SK-N-SH (cell line): ENCODE results near the gene GPC5. TPM values are rescaled to one million over a fixed set of nuclear protein-coding genes. Genes with fewer than 3 reads are reported as not detected.

Experiments
- CTCF ChIA-PET: fragments of 300-600, 350-600 bp; formaldehyde crosslinking; extraction: SDS; loops from one replicate; lab custom pipeline; 2021; lab: Yijun Ruan, JAX
- POLR2A ChIA-PET: fragments of 350-600 bp; sonication (Branson Sonifier 250); formaldehyde crosslinking; extraction: SDS; loops from one replicate; lab custom pipeline; 2020; ENCODE audit warnings: antibody characterized with exemption, inconsistent platforms; lab: Yijun Ruan, JAX
- DNase-seq: peaks from one replicate; pipeline ENCODE4 v3.0.0; 2012
- H2AFZ ChIP-seq: fragments of 200-600 bp; sonication (generic); 2 replicates; pipeline ENCODE4 v1.8.1; 2016; ENCODE audit warnings: antibody characterized with exemption, mild to moderate bottlenecking, low read depth
- H3F3A ChIP-seq: fragments of 200-600 bp; sonication (generic); replicated peaks from 2 replicates; pipeline ENCODE3; 2016; ENCODE audit warnings: antibody characterized with exemption, mild to moderate bottlenecking; ENCODE audit not compliant: insufficient read depth
- H3K27ac ChIP-seq, 2 experiments: fragments of 200-500 bp in 1 of 2; fragments of 200-600 bp in 1 of 2; sonication (Bioruptor generic) in 1 of 2; sonication (generic), shearing (Covaris generic) in 1 of 2; 2 replicates each; pipeline versions ENCODE4 v1.5.1 to v1.6.1; 2014 to 2016; ENCODE audit warnings: low read depth in 2 of 2, inconsistent platforms in 1 of 2, low read length in 1 of 2, mild to moderate bottlenecking in 1 of 2, mixed read lengths in 1 of 2
- H3K27me3 ChIP-seq: fragments of 200-600 bp; sonication (generic), shearing (Covaris generic); 2 replicates; pipeline ENCODE4 v1.6.1; 2016; ENCODE audit warnings: mixed run types; ENCODE audit not compliant: insufficient read depth
- H3K36me3 ChIP-seq, 2 experiments: fragments of 200-500 bp in 1 of 2; fragments of 200-600 bp in 1 of 2; sonication (Bioruptor generic) in 1 of 2; sonication (generic) in 1 of 2; replicated peaks in 1 of 2; 2 replicates each; pipeline versions ENCODE3 to v1.5.1; 2014 to 2016; ENCODE audit warnings: low read length in 1 of 2, mild to moderate bottlenecking in 1 of 2; ENCODE audit not compliant: insufficient read depth in 2 of 2, control insufficient read depth in 1 of 2
- H3K4me1 ChIP-seq, 2 experiments: fragments of 200-500 bp in 1 of 2; fragments of 200-600 bp in 1 of 2; sonication (Bioruptor generic) in 1 of 2; sonication (generic), shearing (Covaris generic) in 1 of 2; 2 replicates each; pipeline versions ENCODE4 v1.5.1 to v1.6.1; 2014 to 2016; ENCODE audit warnings: low read depth in 1 of 2, low read length in 1 of 2, mixed run types in 1 of 2; ENCODE audit not compliant: insufficient read depth in 2 of 2, control insufficient read depth in 1 of 2
- H3K4me2 ChIP-seq: fragments of 200-600 bp; sonication (generic), shearing (Covaris generic); 2 replicates; pipeline ENCODE4 v1.6.1; 2017; ENCODE audit warnings: mixed run types
- H3K4me3 ChIP-seq, 2 experiments: fragments of 200-500 bp in 1 of 2; fragments of 200-600 bp in 1 of 2; sonication (Bioruptor generic) in 1 of 2; sonication (generic), shearing (Covaris generic) in 1 of 2; 2 replicates each; pipeline versions ENCODE4 v1.5.1 to v1.8.1; 2014 to 2016; ENCODE audit warnings: low read depth in 2 of 2, inconsistent platforms in 1 of 2, low read length in 1 of 2, mild to moderate bottlenecking in 1 of 2, mixed read lengths in 1 of 2, moderate library complexity in 1 of 2
- H3K79me2 ChIP-seq: fragments of 200-600 bp; sonication (generic); 2 replicates; pipeline ENCODE4 v1.8.1; 2017; ENCODE audit warnings: mild to moderate bottlenecking; ENCODE audit not compliant: insufficient read depth
- H3K9ac ChIP-seq: fragments of 200-600 bp; sonication (generic); 2 replicates; pipeline ENCODE4 v1.6.1; 2017; ENCODE audit warnings: mixed run types
- H3K9me2 ChIP-seq: fragments of 200-600 bp; sonication (generic); 2 replicates; pipeline ENCODE4 v1.6.1; 2017; ENCODE audit warnings: mixed run types
- H3K9me3 ChIP-seq: fragments of 200-600 bp; sonication (generic); 2 replicates; pipeline ENCODE4 v1.6.1; 2017; ENCODE audit warnings: mixed run types, mild to moderate bottlenecking, moderate library complexity
- H4K20me1 ChIP-seq: fragments of 200-600 bp; sonication (generic); 2 replicates; pipeline ENCODE4 v1.6.1; 2017; ENCODE audit warnings: mild to moderate bottlenecking, mixed run types; ENCODE audit not compliant: insufficient read depth
- CHD2 ChIP-seq: fragments of 150-350 bp; IDR thresholded peaks from 2 replicates; pipeline ENCODE4 v1.6.1; 2018; ENCODE audit warnings: low read length; ENCODE audit not compliant: partially characterized antibody
- EZH2phosphoT487 ChIP-seq: fragments of 200-600 bp; sonication (generic); IDR thresholded peaks from 2 replicates; pipeline ENCODE4 v1.6.1; 2017; ENCODE audit warnings: low read depth, mixed run types, mild to moderate bottlenecking, antibody characterized with exemption, moderate library complexity, borderline replicate concordance
- FOXJ3 ChIP-seq: sonication (generic); formaldehyde crosslinking; IDR thresholded peaks from 2 replicates; pipeline ENCODE4 v1.5.1; 2020; ENCODE audit warnings: mild to moderate bottlenecking, missing genetic modification reagents
- FOXM1 ChIP-seq: IDR thresholded peaks from 2 replicates; pipeline ENCODE4 v1.4.0; 2012; ENCODE audit warnings: low read depth, mild to moderate bottlenecking
- GABPA ChIP-seq: IDR thresholded peaks from 2 replicates; pipeline ENCODE4 v1.4.0; 2012; ENCODE audit warnings: low read depth, mild to moderate bottlenecking
- JUND ChIP-seq: IDR thresholded peaks from 2 replicates; pipeline ENCODE4 v1.4.0; 2012
- MXI1 ChIP-seq: IDR thresholded peaks from 2 replicates; pipeline ENCODE4 v1.6.1; 2012; ENCODE audit warnings: mild to moderate bottlenecking, low read depth, low read length, improper control_type of control experiment
- NFIC ChIP-seq: IDR thresholded peaks from 2 replicates; pipeline ENCODE4 v1.4.0; 2012; ENCODE audit warnings: borderline replicate concordance
- NRF1 ChIP-seq: IDR thresholded peaks from 2 replicates; pipeline ENCODE4 v1.6.1; 2012; ENCODE audit warnings: low read depth, mild to moderate bottlenecking, low read length
- RAD21 ChIP-seq: IDR thresholded peaks from 2 replicates; pipeline ENCODE4 v1.6.1; 2012; ENCODE audit warnings: mild to moderate bottlenecking, low read length
- RXRA ChIP-seq: IDR thresholded peaks from 2 replicates; pipeline ENCODE4 v1.4.0; 2012; ENCODE audit warnings: low read depth, mild to moderate bottlenecking, borderline replicate concordance
- SIN3A ChIP-seq: IDR thresholded peaks from 2 replicates; pipeline ENCODE4 v1.6.1; 2012; ENCODE audit warnings: low read depth, mild to moderate bottlenecking, low read length, moderate library complexity, borderline replicate concordance
- TAF1 ChIP-seq: IDR thresholded peaks from 2 replicates; pipeline ENCODE4 v1.6.1; 2012; ENCODE audit warnings: low read depth, mild to moderate bottlenecking, low read length, moderate library complexity, borderline replicate concordance
- YY1 ChIP-seq: IDR thresholded peaks from 2 replicates; pipeline ENCODE4 v1.4.0; 2012; ENCODE audit warnings: low read depth, mild to moderate bottlenecking
- WGBS: methylation state at CpG from one replicate; pipeline ENCODE4 v1.1.6; 2017; ENCODE audit warnings: low lambda C conversion rate; 5-methylcytosine and 5-hydroxymethylcytosine counted together
- polyA plus RNA-seq, 3 experiments: library from polyadenylated mRNA; depleted of rRNA; stranded (reverse); fragments of >200 nt; gene quantifications; 2 replicates each; pipeline ENCODE4 v1.2.3, GENCODE V29; 2012
- TF ChIP-seq, protein P1 (sequence below): fragments of 200-600 bp; sonication (generic); IDR thresholded peaks from 2 replicates; pipeline ENCODE4 v1.6.1; 2017; ENCODE audit warnings: antibody characterized with exemption, mild to moderate bottlenecking, moderate library complexity
- TF ChIP-seq, protein P2 (sequence below): IDR thresholded peaks from 2 replicates; pipeline ENCODE4; 2012
- TF ChIP-seq, protein P3 (sequence below): IDR thresholded peaks from 2 replicates; pipeline ENCODE4 v1.6.1; 2012; ENCODE audit warnings: mild to moderate bottlenecking, low read depth, low read length, moderate library complexity
- TF ChIP-seq, protein P4 (sequence below): IDR thresholded peaks from 2 replicates; pipeline ENCODE4 v1.4.0; 2012; ENCODE audit warnings: low read depth, borderline replicate concordance
- TF ChIP-seq, protein P5 (sequence below): IDR thresholded peaks from 2 replicates; pipeline ENCODE4 v1.4.0; 2012; ENCODE audit warnings: low read depth
- TF ChIP-seq, protein P6 (sequence below): fragments of 150-350 bp; IDR thresholded peaks from 2 replicates; pipeline ENCODE4 v1.6.1; 2016; ENCODE audit warnings: mild to moderate bottlenecking, low read depth, low read length

GPC5 gene
- polyA plus RNA-seq, 1 of the 3 experiments (the other 2 are of a cell fraction), result 0.03 TPM

DNA sequence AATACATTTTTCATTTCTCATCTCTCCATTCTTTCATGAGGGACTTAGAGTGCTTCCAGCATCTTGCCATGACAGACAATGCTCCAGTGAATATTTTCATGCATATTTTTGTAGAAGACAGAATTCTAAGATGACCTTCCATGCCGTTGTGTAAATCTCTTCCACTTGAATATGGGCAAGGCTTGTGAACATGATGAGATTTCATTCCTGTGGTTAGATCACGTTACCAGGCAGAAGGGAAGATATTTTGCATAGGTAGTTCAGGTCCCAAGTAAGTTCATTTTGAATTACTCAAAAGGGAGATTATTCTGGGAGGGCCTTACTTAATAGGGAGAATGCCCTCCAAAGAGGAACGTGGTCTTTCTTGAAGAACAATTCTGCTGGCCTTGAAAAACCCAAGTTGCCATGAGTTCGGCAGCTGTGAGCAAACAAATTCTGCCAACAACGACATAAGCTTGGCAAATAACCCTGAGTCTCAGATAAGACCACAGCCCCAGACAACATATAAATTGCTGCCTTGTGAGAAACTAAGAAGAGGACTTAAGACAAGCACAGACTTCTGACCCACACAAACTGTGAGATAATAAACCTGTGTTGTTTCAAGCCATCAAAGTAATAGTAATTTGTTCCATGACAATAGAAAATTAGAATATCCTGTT, 1427.6 kb downstream of the GPC5 start:
- CTCF ChIA-PET, result no interaction called here
- POLR2A ChIA-PET, result no interaction called here
- Histone ChIP-seq H2AFZ (no peak overlapping the region), H3K9me3 (no peaks in the 10 kb centered on the region), H3K27me3 (no peaks in the 10 kb centered on the region), H3K36me3 (no peaks in the 10 kb centered on the region), H3K9me2 (no peaks in the 10 kb centered on the region), H4K20me1 (no peaks in the 10 kb centered on the region), H3K9ac (no peak overlapping the region), H3K79me2 (no peaks in the 10 kb centered on the region), H3K4me1 (peaks cover 0 to 3% of the 10 kb centered on the region in 2 experiments; a peak in 1 of 4 replicates), H3K27ac (no peak overlapping the region), H3F3A (no peaks in the 10 kb centered on the region), H3K4me2 (no peak overlapping the region), H3K4me3 (no peak overlapping the region)
- WGBS, result 46% methylated on average over 5 of the region's 5 CpGs
- TF ChIP-seq GABPA, result no peak
- TF ChIP-seq RXRA, result no peak
- TF ChIP-seq, protein P1, sequence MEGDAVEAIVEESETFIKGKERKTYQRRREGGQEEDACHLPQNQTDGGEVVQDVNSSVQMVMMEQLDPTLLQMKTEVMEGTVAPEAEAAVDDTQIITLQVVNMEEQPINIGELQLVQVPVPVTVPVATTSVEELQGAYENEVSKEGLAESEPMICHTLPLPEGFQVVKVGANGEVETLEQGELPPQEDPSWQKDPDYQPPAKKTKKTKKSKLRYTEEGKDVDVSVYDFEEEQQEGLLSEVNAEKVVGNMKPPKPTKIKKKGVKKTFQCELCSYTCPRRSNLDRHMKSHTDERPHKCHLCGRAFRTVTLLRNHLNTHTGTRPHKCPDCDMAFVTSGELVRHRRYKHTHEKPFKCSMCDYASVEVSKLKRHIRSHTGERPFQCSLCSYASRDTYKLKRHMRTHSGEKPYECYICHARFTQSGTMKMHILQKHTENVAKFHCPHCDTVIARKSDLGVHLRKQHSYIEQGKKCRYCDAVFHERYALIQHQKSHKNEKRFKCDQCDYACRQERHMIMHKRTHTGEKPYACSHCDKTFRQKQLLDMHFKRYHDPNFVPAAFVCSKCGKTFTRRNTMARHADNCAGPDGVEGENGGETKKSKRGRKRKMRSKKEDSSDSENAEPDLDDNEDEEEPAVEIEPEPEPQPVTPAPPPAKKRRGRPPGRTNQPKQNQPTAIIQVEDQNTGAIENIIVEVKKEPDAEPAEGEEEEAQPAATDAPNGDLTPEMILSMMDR, result no peak
- no peak for TF ChIP-seq FOXM1
- no peak for TF ChIP-seq NFIC
- TF ChIP-seq MXI1, result no peak
- TF ChIP-seq YY1, result no peak
- TF ChIP-seq, protein P2, sequence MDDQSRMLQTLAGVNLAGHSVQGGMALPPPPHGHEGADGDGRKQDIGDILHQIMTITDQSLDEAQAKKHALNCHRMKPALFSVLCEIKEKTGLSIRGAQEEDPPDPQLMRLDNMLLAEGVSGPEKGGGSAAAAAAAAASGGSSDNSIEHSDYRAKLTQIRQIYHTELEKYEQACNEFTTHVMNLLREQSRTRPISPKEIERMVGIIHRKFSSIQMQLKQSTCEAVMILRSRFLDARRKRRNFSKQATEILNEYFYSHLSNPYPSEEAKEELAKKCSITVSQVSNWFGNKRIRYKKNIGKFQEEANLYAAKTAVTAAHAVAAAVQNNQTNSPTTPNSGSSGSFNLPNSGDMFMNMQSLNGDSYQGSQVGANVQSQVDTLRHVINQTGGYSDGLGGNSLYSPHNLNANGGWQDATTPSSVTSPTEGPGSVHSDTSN, result no peak
- TF ChIP-seq NRF1, result no peak
- TF ChIP-seq FOXJ3, result no peak
- TF ChIP-seq, protein P3, sequence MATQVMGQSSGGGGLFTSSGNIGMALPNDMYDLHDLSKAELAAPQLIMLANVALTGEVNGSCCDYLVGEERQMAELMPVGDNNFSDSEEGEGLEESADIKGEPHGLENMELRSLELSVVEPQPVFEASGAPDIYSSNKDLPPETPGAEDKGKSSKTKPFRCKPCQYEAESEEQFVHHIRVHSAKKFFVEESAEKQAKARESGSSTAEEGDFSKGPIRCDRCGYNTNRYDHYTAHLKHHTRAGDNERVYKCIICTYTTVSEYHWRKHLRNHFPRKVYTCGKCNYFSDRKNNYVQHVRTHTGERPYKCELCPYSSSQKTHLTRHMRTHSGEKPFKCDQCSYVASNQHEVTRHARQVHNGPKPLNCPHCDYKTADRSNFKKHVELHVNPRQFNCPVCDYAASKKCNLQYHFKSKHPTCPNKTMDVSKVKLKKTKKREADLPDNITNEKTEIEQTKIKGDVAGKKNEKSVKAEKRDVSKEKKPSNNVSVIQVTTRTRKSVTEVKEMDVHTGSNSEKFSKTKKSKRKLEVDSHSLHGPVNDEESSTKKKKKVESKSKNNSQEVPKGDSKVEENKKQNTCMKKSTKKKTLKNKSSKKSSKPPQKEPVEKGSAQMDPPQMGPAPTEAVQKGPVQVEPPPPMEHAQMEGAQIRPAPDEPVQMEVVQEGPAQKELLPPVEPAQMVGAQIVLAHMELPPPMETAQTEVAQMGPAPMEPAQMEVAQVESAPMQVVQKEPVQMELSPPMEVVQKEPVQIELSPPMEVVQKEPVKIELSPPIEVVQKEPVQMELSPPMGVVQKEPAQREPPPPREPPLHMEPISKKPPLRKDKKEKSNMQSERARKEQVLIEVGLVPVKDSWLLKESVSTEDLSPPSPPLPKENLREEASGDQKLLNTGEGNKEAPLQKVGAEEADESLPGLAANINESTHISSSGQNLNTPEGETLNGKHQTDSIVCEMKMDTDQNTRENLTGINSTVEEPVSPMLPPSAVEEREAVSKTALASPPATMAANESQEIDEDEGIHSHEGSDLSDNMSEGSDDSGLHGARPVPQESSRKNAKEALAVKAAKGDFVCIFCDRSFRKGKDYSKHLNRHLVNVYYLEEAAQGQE, result no peak
- TF ChIP-seq SIN3A, result no peak
- TF ChIP-seq RAD21, result no peak
- TF ChIP-seq EZH2phosphoT487, result no peak
- TF ChIP-seq, protein P4, sequence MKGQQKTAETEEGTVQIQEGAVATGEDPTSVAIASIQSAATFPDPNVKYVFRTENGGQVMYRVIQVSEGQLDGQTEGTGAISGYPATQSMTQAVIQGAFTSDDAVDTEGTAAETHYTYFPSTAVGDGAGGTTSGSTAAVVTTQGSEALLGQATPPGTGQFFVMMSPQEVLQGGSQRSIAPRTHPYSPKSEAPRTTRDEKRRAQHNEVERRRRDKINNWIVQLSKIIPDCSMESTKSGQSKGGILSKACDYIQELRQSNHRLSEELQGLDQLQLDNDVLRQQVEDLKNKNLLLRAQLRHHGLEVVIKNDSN, result no peak
- TF ChIP-seq JUND, result no peak
- TF ChIP-seq TAF1, result no peak
- no peak for TF ChIP-seq CHD2
- TF ChIP-seq, protein P5, sequence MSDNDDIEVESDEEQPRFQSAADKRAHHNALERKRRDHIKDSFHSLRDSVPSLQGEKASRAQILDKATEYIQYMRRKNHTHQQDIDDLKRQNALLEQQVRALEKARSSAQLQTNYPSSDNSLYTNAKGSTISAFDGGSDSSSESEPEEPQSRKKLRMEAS, result no peak
- TF ChIP-seq, protein P6, sequence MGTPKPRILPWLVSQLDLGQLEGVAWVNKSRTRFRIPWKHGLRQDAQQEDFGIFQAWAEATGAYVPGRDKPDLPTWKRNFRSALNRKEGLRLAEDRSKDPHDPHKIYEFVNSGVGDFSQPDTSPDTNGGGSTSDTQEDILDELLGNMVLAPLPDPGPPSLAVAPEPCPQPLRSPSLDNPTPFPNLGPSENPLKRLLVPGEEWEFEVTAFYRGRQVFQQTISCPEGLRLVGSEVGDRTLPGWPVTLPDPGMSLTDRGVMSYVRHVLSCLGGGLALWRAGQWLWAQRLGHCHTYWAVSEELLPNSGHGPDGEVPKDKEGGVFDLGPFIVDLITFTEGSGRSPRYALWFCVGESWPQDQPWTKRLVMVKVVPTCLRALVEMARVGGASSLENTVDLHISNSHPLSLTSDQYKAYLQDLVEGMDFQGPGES, result no peak
- DNase-seq, result no peak
